ENCODE measurements around the gene RAPSN.

DNA sequence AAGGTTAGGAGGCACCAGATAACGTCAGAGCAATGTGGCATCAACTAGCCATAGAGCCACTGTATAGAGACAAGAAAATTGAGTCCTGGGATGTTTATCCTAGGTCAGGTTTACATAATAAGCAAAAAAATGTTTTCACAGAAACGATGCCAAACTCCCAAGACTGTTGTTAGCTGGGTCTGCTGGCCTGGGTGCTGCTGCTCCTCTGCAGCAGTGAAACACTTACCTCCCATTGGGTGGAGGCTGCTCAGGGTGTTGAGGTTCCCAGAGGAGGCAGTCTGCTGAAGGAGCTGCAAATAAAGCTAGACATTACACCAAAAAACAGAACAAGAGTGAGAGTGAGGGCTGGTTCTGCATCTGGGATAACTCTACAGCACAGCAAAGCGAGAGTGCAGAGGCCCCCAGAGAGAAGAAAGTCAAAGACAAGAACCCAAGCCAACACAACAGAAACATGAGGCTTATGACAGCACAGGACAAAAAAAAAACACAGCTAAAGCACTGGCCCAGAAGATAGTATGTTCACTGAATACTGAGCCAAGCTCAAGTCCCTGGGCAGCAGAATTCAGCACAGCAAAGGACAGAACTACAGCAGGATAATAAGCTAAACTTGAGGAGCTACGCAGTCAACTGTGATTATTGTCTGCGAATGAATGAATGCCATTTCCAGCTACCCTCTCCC lies 29.9 kb upstream of the RAPSN start:
- no peak for TF ChIP-seq EZH2 (IDR thresholded peaks at IDR 0.05; ENCODE audit: low read length)
- TF ChIP-seq CTCF (optimal IDR thresholded peaks at IDR 0.05 in 1 of 3, IDR thresholded peaks at IDR 0.05 in 1 of 3, conservative IDR thresholded peaks at IDR 0.05 in 1 of 3; ENCODE audit: extremely low read depth in 1 of 3, insufficient read depth in 2 of 3, low read length in 3 of 3), result no peak

Data from keratinocyte (primary cell).